ENCODE data around the gene GJB2. TPM values are rescaled to one million over a fixed set of nuclear protein-coding genes. Genes with fewer than 3 reads are reported as not detected.

GJB2 gene
- total RNA-seq, 2 donors from 2014 or later: 41.5 to 50.4 TPM

DNA sequence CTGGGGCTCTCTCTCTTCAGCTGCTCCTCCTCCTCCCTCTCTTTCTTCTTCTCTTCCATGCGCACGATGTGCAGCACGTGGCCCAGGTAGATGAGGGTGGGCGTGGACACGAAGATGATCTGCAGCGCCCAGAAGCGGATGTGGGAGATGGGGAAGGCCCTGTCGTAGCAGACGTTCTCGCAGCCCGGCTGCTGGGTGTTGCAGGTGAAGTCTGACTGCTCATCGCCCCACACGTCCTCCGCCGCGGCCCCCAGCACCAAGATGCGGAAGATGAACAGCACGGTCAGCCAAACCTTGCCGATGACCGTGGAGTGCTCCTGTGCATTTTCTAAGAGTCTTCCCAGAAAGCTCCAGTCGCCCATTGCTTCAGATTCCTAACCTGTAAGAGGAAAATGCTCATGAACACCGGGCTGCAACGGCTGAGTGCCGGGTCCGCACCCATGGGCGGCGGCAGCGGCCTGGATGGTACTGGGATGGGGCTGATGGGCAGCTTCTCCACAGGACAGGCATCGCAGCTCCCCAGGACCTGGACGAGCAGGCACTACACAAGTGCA, 49.7 kb downstream of the GJB2 start:
- DNase-seq: no peak
- Histone ChIP-seq H3K27ac (no peak overlapping the region), H3K4me3 (no peak overlapping the region), H3K9me3 (no peaks in the 10 kb centered on the region), H3K9ac (ENCODE audit: low read depth in 2 of 2, low read length in 2 of 2) (no peak overlapping the region), H3K36me3 (no peaks in the 10 kb centered on the region), H3K27me3 (peaks cover 26% of the 10 kb centered on the region), H3K4me1 (no peaks in the 10 kb centered on the region)
- intact Hi-C loops (cut with DNase I): no loop called here
- TF ChIP-seq, protein P1, sequence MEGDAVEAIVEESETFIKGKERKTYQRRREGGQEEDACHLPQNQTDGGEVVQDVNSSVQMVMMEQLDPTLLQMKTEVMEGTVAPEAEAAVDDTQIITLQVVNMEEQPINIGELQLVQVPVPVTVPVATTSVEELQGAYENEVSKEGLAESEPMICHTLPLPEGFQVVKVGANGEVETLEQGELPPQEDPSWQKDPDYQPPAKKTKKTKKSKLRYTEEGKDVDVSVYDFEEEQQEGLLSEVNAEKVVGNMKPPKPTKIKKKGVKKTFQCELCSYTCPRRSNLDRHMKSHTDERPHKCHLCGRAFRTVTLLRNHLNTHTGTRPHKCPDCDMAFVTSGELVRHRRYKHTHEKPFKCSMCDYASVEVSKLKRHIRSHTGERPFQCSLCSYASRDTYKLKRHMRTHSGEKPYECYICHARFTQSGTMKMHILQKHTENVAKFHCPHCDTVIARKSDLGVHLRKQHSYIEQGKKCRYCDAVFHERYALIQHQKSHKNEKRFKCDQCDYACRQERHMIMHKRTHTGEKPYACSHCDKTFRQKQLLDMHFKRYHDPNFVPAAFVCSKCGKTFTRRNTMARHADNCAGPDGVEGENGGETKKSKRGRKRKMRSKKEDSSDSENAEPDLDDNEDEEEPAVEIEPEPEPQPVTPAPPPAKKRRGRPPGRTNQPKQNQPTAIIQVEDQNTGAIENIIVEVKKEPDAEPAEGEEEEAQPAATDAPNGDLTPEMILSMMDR (IDR thresholded peaks at IDR 0.05): no peak

DNA sequence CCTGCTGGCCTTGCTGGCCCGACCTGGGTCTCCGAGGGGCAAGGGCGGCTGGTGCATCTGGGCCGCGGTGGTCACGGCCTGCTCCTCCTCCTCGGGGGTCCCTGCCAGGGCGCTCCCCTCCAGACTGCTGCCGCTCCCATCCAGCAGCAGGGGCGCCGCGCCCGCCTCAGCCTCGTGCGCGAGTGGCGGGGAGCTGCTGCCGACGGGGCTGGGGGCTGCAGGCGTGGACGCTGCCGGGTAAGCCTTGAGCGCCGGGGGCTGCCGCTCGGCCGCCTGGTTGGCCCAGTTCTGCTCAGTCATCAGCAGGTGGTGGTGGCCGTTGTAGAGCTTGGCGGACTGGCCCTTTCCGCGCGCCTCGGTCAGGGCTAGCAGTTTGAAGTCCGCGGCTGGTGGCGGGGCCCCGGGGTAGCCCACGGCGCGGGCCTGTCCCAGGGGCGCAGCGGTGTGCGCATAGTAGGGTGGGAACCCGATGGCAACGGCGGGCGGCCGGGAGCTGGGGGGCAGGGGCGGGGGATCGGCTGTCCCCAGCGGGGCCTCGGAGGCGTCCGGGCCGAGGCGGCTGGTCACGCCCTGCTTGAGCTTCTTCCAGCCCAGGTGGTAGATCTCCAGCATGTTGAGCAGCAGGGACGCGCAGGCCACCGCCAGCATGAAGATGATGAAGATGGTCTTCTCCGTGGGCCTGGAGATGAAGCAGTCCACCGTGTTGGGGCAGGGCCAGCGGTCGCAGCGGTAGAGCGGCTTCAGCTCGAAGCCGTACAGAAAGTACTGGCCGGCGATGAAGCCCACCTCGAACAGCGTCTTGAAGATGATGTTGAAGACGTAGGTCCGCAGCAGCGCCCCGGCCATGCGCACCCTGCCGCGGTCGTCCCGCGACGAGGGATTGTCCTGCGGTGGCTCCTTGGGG, 50.5 kb downstream of the GJB2 start:
- Histone ChIP-seq H3K36me3 (no peaks in the 10 kb centered on the region), H3K27ac (no peak overlapping the region), H3K9ac (ENCODE audit: low read depth in 2 of 2, low read length in 2 of 2) (no peak overlapping the region), H3K4me3 (no peak overlapping the region), H3K9me3 (no peaks in the 10 kb centered on the region), H3K4me1 (no peaks in the 10 kb centered on the region), H3K27me3 (peaks cover 26% of the 10 kb centered on the region)
- DNase-seq: no peak
- TF ChIP-seq, protein P1 (IDR thresholded peaks at IDR 0.05): no peak
- intact Hi-C loops (cut with DNase I): no loop called here

GRCh38 chr13:20141238-20142022, 51.3 kb downstream of the GJB2 start:
- intact Hi-C loops (cut with DNase I): no loop called here
- Histone ChIP-seq H3K27ac (no peak overlapping the region), H3K9ac (ENCODE audit: low read depth in 2 of 2, low read length in 2 of 2) (no peak overlapping the region), H3K9me3 (no peaks in the 10 kb centered on the region), H3K36me3 (no peaks in the 10 kb centered on the region), H3K27me3 (peaks cover 26% of the 10 kb centered on the region), H3K4me1 (no peaks in the 10 kb centered on the region), H3K4me3 (no peak overlapping the region)
- no peak for DNase-seq
- TF ChIP-seq, protein P1 (IDR thresholded peaks at IDR 0.05): no peak

DNA sequence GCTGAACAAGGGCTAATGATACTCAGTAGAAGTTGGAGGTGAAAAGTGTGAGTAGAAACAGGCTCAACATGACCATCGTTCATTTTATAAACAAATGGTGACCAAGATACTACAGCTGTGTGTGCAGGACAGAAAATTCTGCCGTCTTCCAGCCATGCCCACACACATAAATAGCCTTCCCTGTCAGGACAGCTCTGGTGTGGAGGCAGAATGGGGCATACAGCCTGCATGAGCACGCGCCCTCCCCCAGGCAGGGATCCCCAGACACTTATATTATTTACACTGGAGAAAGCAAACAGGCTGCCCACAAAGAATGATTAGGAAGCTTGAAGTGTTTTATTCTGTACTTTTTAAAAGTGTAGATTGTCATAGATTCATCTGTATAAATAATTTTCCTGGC, 52.3 kb downstream of the GJB2 start:
- no peaks in the 10 kb centered on the region for H3K36me3 ChIP-seq
- intact Hi-C loops (cut with DNase I): no loop called here
- H3K9ac ChIP-seq (ENCODE audit: low read depth in 2 of 2, low read length in 2 of 2): no peak overlapping the region
- H3K4me3 ChIP-seq: no peak overlapping the region
- no peak for DNase-seq
- H3K4me1 ChIP-seq: no peaks in the 10 kb centered on the region
- no peaks in the 10 kb centered on the region for H3K9me3 ChIP-seq
- H3K27me3 ChIP-seq: peaks cover 26% of the 10 kb centered on the region
- TF ChIP-seq, protein P1 (IDR thresholded peaks at IDR 0.05): no peak
- H3K27ac ChIP-seq: no peak overlapping the region

DNA sequence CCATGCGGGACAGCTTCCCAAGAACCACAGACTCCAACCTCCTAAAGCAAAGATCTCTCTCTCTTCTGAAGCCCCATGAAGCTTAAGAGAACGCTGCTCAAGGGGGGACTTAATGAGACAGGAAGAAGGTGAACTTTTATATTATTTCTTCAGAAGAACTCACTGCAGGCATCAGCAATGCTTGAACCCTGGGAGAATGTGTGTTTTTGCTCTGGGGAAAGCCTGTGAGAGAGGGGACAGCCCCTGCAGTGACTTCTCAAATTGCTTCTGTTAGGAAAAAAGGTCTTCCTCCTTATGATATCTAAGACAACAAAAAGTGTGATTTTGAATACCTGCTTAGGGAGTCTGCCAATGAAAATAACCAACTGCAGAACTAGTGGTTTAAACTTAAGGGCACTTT, 54.9 kb downstream of the GJB2 start:
- intact Hi-C loops (cut with DNase I): no loop called here
- Histone ChIP-seq H3K4me1 (no peaks in the 10 kb centered on the region), H3K27ac (no peak overlapping the region), H3K9ac (ENCODE audit: low read depth in 2 of 2, low read length in 2 of 2) (no peak overlapping the region), H3K4me3 (no peak overlapping the region), H3K36me3 (no peaks in the 10 kb centered on the region), H3K27me3 (peaks cover 19% of the 10 kb centered on the region), H3K9me3 (no peaks in the 10 kb centered on the region)
- DNase-seq: no peak
- TF ChIP-seq, protein P1 (IDR thresholded peaks at IDR 0.05): no peak

All from colonic mucosa (tissue), 4 donors.